B cell (primary cell): ENCODE data around the gene PUDP.

Source experiments
- EZH2 ChIP-seq: IDR thresholded peaks from 2 replicates; pipeline ENCODE4 v1.6.1; 2012; ENCODE audit warnings: borderline replicate concordance, low read depth, mild to moderate bottlenecking, moderate library complexity, low read length; ENCODE audit not compliant: insufficient read depth, poor library complexity, severe bottlenecking
- TF ChIP-seq, protein P1 (sequence below): fragments of 200-600 bp; IDR thresholded peaks from one replicate; pipeline ENCODE4 v1.8.0; 2022; ENCODE audit warnings: antibody characterized with exemption, mild to moderate bottlenecking

- TF ChIP-seq, protein P1, sequence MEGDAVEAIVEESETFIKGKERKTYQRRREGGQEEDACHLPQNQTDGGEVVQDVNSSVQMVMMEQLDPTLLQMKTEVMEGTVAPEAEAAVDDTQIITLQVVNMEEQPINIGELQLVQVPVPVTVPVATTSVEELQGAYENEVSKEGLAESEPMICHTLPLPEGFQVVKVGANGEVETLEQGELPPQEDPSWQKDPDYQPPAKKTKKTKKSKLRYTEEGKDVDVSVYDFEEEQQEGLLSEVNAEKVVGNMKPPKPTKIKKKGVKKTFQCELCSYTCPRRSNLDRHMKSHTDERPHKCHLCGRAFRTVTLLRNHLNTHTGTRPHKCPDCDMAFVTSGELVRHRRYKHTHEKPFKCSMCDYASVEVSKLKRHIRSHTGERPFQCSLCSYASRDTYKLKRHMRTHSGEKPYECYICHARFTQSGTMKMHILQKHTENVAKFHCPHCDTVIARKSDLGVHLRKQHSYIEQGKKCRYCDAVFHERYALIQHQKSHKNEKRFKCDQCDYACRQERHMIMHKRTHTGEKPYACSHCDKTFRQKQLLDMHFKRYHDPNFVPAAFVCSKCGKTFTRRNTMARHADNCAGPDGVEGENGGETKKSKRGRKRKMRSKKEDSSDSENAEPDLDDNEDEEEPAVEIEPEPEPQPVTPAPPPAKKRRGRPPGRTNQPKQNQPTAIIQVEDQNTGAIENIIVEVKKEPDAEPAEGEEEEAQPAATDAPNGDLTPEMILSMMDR, result no peak
- TF ChIP-seq EZH2, result no peak
These were observed 10.6 kb upstream of the PUDP start for GRCh38 chrX:7158468-7158990.
